ENCODE results near the gene COL6A6. TPM values are rescaled to one million over a fixed set of nuclear protein-coding genes. Genes with fewer than 3 reads are reported as not detected.
A peak's percentile ranks its signal among the peaks of the same experiment; 100 is the strongest.

The COL6A6 gene
- polyA plus RNA-seq, 6 donors from 2014 or later: 0.04 to 0.05 TPM; not detected in 4

GRCh38 chr3:130514681-130515080 is 2.3 kb upstream of the COL6A6 start:
- peaks cover 21 to 44% (median 30%) of the 10 kb centered on the region in 3 donors for H3K27me3 Mint-ChIP-seq
- peaks cover 0 to 2% (median 0%) of the 10 kb centered on the region in 3 donors for H3K4me1 Mint-ChIP-seq

GRCh38 chr3:130515755-130516154 is 1.2 kb upstream of the COL6A6 start:
- ATAC-seq (ENCODE audit: low read depth in 2 of 2) (no peak), DNase-seq (no peak)
- H3K4me3 Mint-ChIP-seq: no peak overlapping the region
- H3K27ac Mint-ChIP-seq: no peak overlapping the region
- H3K27me3 Mint-ChIP-seq: peaks cover 21 to 47% (median 30%) of the 10 kb centered on the region in 3 donors
- peaks cover 0 to 9% of the 10 kb centered on the region in 2 donors for H3K36me3 Mint-ChIP-seq
- H3K4me1 Mint-ChIP-seq: peaks cover 0 to 2% (median 0%) of the 10 kb centered on the region in 3 donors
- H3K9me3 Mint-ChIP-seq: peaks cover 0 to 11% (median 2%) of the 10 kb centered on the region in 7 donors

More at GRCh38 chr3:130514681-130515080, 2.3 kb upstream of the COL6A6 start:
- no peak for ATAC-seq (ENCODE audit: low read depth in 2 of 2)
- no peak for DNase-seq
- Mint-ChIP-seq H3K4me3 (no peak overlapping the region), H3K36me3 (peaks cover 0 to 9% of the 10 kb centered on the region in 2 donors), H3K27ac (no peak overlapping the region), H3K9me3 (peaks cover 0 to 11% (median 2%) of the 10 kb centered on the region in 7 donors)

GRCh38 chr3:130517602-130518001 is 625 bp downstream of the COL6A6 start:
- peaks cover 0 to 9% of the 10 kb centered on the region in 2 donors for H3K36me3 Mint-ChIP-seq
- no peak for ATAC-seq (ENCODE audit: low read depth in 2 of 2)
- H3K9me3 Mint-ChIP-seq: peaks cover 0 to 6% (median 2%) of the 10 kb centered on the region in 7 donors

GRCh38 chr3:130519754-130520153 is 2.8 kb downstream of the COL6A6 start:
- no peak overlapping the region for H3K27ac Mint-ChIP-seq
- H3K9me3 Mint-ChIP-seq: peaks cover 0 to 6% (median 2%) of the 10 kb centered on the region in 7 donors
- no peak for DNase-seq
- H3K36me3 Mint-ChIP-seq: peaks cover 0 to 9% of the 10 kb centered on the region in 2 donors
- H3K27me3 Mint-ChIP-seq: peaks cover 31 to 38% (median 33%) of the 10 kb centered on the region in 3 donors
- H3K4me1 Mint-ChIP-seq: peaks cover 0 to 2% (median 0%) of the 10 kb centered on the region in 3 donors
- H3K4me3 Mint-ChIP-seq: no peak overlapping the region
- no peak for ATAC-seq (ENCODE audit: low read depth in 2 of 2)

More at GRCh38 chr3:130517602-130518001, 625 bp downstream of the COL6A6 start:
- no peak for DNase-seq
- no peak overlapping the region for H3K27ac Mint-ChIP-seq
- peaks cover 30 to 41% (median 30%) of the 10 kb centered on the region in 3 donors for H3K27me3 Mint-ChIP-seq
- H3K4me1 Mint-ChIP-seq: peaks cover 0 to 2% (median 0%) of the 10 kb centered on the region in 3 donors
- H3K4me3 Mint-ChIP-seq: no peak overlapping the region

GRCh38 chr3:130522399-130522798 is 5.4 kb downstream of the COL6A6 start:
- peaks cover 23 to 35% (median 29%) of the 10 kb centered on the region in 3 donors for H3K27me3 Mint-ChIP-seq
- peaks cover 0 to 2% (median 0%) of the 10 kb centered on the region in 3 donors for H3K4me1 Mint-ChIP-seq
- H3K4me3 Mint-ChIP-seq: no peak overlapping the region
- DNase-seq (no peak), ATAC-seq (ENCODE audit: low read depth in 2 of 2) (no peak)
- no peak overlapping the region for H3K27ac Mint-ChIP-seq
- no peaks in the 10 kb centered on the region for H3K36me3 Mint-ChIP-seq
- peaks cover 0 to 2% (median 0%) of the 10 kb centered on the region in 7 donors for H3K9me3 Mint-ChIP-seq

GRCh38 chr3:130527426-130527825 is 10.4 kb downstream of the COL6A6 start:
- ATAC-seq (ENCODE audit: low read depth in 2 of 2): no peak
- Mint-ChIP-seq H3K27ac (no peak overlapping the region), H3K36me3 (no peaks in the 10 kb centered on the region), H3K4me1 (peaks cover 0 to 2% (median 0%) of the 10 kb centered on the region in 3 donors), H3K27me3 (peaks cover 9 to 26% (median 16%) of the 10 kb centered on the region in 3 donors), H3K9me3 (peaks cover 0 to 2% (median 0%) of the 10 kb centered on the region in 7 donors), H3K4me3 (no peak overlapping the region)
- DNase-seq: no peak

GRCh38 chr3:130528120-130528519 is 11.1 kb downstream of the COL6A6 start:
- peaks cover 0 to 2% (median 0%) of the 10 kb centered on the region in 3 donors for H3K4me1 Mint-ChIP-seq
- no peak overlapping the region for H3K4me3 Mint-ChIP-seq
- DNase-seq: no peak
- no peaks in the 10 kb centered on the region for H3K9me3 Mint-ChIP-seq
- peak overlapping the region in 1 of 6 donors; percentile 77 for H3K27ac Mint-ChIP-seq
- no peaks in the 10 kb centered on the region for H3K36me3 Mint-ChIP-seq
- peaks cover 10 to 19% (median 11%) of the 10 kb centered on the region in 3 donors for H3K27me3 Mint-ChIP-seq
- no peak for ATAC-seq (ENCODE audit: low read depth in 2 of 2)

GRCh38 chr3:130529486-130530215 is 12.7 kb downstream of the COL6A6 start:
- DNase-seq (no peak), ATAC-seq (ENCODE audit: low read depth in 2 of 2) (no peak)
- H3K27ac Mint-ChIP-seq: peak overlapping the region in 2 of 6 donors; percentile 20 to 79
- peaks cover 0 to 2% (median 0%) of the 10 kb centered on the region in 3 donors for H3K4me1 Mint-ChIP-seq
- no peaks in the 10 kb centered on the region for H3K36me3 Mint-ChIP-seq
- peaks cover 15 to 25% (median 21%) of the 10 kb centered on the region in 3 donors for H3K27me3 Mint-ChIP-seq
- H3K4me3 Mint-ChIP-seq: no peak overlapping the region
- H3K9me3 Mint-ChIP-seq: peaks cover 0 to 8% (median 0%) of the 10 kb centered on the region in 7 donors

GRCh38 chr3:130533247-130533646 is 16.3 kb downstream of the COL6A6 start:
- Mint-ChIP-seq H3K27ac (peak overlapping the region in 1 of 6 donors; percentile 56), H3K9me3 (peaks cover 0 to 8% (median 0%) of the 10 kb centered on the region in 7 donors), H3K4me1 (peaks cover 0 to 2% (median 0%) of the 10 kb centered on the region in 3 donors), H3K36me3 (no peaks in the 10 kb centered on the region), H3K4me3 (no peak overlapping the region), H3K27me3 (peaks cover 12 to 32% (median 28%) of the 10 kb centered on the region in 3 donors)
- DNase-seq (no peak), ATAC-seq (ENCODE audit: low read depth in 2 of 2) (no peak)

GRCh38 chr3:130537673-130538304 is 20.8 kb downstream of the COL6A6 start:
- Mint-ChIP-seq H3K27ac (no peak overlapping the region), H3K4me3 (no peak overlapping the region), H3K4me1 (no peaks in the 10 kb centered on the region), H3K27me3 (peaks cover 12 to 28% (median 27%) of the 10 kb centered on the region in 3 donors), H3K9me3 (peaks cover 0 to 8% (median 0%) of the 10 kb centered on the region in 7 donors), H3K36me3 (no peaks in the 10 kb centered on the region)
- no peak for DNase-seq
- no peak for ATAC-seq (ENCODE audit: low read depth in 2 of 2)

GRCh38 chr3:130539005-130539404 is 22.0 kb downstream of the COL6A6 start:
- Mint-ChIP-seq H3K27ac (no peak overlapping the region), H3K27me3 (peaks cover 6 to 24% (median 19%) of the 10 kb centered on the region in 3 donors), H3K9me3 (peaks cover 0 to 4% (median under 1%) of the 10 kb centered on the region in 7 donors), H3K4me3 (no peak overlapping the region), H3K4me1 (no peaks in the 10 kb centered on the region), H3K36me3 (no peaks in the 10 kb centered on the region)
- ATAC-seq (ENCODE audit: low read depth in 2 of 2): no peak
- DNase-seq: no peak

- H3K4me3 Mint-ChIP-seq: no peak overlapping the region
- ATAC-seq (ENCODE audit: low read depth in 2 of 2): no peak
- H3K27me3 Mint-ChIP-seq: no peaks in the 10 kb centered on the region
- no peaks in the 10 kb centered on the region for H3K4me1 Mint-ChIP-seq
- DNase-seq: no peak
- peaks cover 0 to 8% (median 7%) of the 10 kb centered on the region in 7 donors for H3K9me3 Mint-ChIP-seq
- no peak overlapping the region for H3K27ac Mint-ChIP-seq
- no peaks in the 10 kb centered on the region for H3K36me3 Mint-ChIP-seq
Measured at GRCh38 chr3:130543322-130543721, 26.3 kb downstream of the COL6A6 start.

- Mint-ChIP-seq H3K27me3 (no peaks in the 10 kb centered on the region), H3K9me3 (peaks cover 2 to 13% (median 7%) of the 10 kb centered on the region in 7 donors), H3K36me3 (no peaks in the 10 kb centered on the region), H3K4me3 (no peak overlapping the region), H3K27ac (no peak overlapping the region), H3K4me1 (no peaks in the 10 kb centered on the region)
- no peak for DNase-seq
- ATAC-seq (ENCODE audit: low read depth in 2 of 2): no peak
Measured at GRCh38 chr3:130546920-130547679, 30.1 kb downstream of the COL6A6 start.
